GM19438 (cell line): ENCODE measurements around the gene SYTL2.
"Not testable (repeated sequence)": the region's sequence is repeated elsewhere in the genome, so short reads cannot be mapped to it uniquely, and the experiment has no call there.

ENCODE experiments used
- ATAC-seq: cut with Tn5 transposase; IDR thresholded peaks from one replicate; pipeline ENCODE4 v1.9.1; 2021; ENCODE audit warnings: low read depth; ENCODE audit not compliant: unreplicated experiment

Gene SYTL2

DNA sequence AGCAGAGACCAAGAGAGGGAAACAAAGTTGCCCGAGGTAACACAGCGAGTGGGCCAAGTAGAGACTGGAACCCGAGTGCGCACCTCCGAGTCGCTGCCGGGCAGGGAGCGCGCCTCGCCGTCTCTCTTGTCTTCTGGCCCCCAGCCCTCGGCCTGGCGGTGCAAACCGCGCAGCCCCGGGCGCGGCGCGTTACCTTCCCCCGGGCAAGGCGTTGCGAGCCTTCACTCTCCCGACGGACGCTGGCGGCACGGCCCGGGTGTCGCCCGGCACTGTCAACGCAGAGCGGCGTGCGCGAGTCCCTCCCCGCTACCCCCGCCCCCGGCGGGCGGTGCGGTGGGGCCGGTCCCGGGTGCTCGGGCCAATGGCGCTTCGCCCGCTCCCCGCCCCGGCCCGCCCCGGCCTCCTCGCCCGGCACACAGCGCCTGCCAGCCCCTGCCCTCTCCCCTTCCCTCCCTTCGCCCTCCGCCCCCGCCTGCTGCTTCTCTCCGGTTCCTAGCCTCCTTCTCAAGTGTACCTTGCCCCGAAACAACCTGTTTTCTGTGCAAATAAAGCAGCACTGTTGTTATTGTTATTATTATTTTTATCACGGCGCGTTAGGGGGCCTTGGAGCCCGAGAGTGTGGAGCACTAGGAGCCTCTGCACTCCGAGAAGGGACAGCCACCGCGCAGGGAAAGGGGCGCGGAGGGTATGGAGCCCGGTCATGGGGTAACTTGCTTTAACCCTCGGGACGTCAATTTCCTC lies at the start of gene SYTL2:
TSS of gene SYTL2 (minus strand) at position 271 of the 741 bp plus-strand sequence. CDS start 53,416 bp downstream, outside the sequence.
- peak; percentile 83 for ATAC-seq

- ATAC-seq: not testable (repeated sequence)
These were observed 48.6 kb upstream of the SYTL2 start for GRCh38 chr11:85859541-85859940.

GRCh38 chr11:85857098-85857497 lies 46.2 kb upstream of the SYTL2 start:
- ATAC-seq: no peak

DNA sequence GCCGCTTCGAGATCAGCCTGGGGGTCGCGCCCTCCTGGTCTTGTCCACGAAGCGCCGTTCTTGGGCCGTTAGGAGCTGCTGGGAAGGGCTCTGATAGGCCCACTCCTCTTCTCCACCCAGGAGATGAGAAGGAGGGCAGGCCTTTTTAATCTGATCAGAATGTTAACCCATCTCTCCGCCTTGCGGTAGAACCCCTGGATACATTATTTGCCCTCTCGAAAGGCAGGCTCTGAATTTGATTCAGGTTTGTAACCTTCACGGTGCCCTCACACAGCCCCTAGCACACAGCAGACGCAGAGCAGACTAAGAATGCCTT lies 44.4 kb upstream of the SYTL2 start, which contains the start of gene CCDC83:
TSS of gene CCDC83 (plus strand) at position 43 of the 316 bp plus-strand sequence. CDS start 9,741 bp downstream, outside the sequence.
- no peak for ATAC-seq

DNA sequence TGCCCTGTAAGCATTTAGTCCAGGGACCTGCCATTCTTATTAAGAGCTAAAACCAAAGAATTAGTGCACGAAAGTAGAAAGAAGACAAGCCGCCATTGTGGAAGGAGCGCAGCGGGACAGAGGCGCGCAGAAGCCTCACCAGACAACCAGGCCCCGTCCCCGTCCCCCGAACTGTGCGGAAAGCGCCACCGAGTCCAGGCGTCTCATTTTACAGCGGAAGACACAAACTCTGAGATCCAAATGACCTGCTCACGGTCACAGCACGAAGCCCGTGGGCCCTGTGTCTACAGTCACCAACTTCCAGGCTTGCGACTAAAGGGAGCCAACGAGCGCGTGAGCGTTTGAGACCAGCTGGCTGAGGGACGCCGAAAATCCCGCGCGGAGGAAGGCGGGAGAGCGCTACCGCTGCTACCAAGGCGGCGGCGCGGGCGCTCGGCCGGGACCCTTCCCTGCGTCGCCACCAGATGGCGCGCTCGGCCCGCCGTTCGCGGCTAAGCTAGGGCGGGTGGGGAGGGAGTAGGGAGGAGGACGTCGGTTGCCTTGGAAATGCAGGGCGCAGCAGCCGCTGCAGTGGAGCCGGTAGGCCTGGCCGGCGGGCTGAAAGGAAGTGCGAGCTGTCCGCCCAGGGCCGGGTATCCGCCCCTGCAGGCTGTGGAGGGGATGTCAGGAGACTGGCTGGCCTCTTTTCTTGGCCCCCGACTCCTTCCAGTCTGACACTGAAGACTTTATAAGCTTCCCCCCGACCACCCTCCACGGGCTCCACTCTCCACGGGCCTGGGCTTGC lies 43.8 kb upstream of the SYTL2 start:
- peak; percentile 100 for ATAC-seq

DNA sequence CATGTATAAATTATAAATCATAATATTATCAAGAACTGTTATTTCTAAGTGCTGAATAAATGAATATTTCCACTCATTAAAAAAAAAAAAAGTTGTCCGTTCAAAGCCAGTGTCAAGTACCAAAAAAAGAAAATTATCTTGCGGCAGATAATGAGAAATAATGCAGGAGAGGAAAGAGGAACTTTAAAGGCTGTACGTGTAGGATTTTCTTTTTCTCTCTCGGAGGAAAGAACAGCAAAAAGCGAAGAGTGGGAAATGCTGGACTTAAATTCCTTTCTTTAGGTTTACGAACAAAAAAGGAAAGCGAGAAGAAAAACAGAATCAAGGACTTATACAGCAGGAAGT lies 43.2 kb upstream of the SYTL2 start:
- ATAC-seq: no peak

DNA sequence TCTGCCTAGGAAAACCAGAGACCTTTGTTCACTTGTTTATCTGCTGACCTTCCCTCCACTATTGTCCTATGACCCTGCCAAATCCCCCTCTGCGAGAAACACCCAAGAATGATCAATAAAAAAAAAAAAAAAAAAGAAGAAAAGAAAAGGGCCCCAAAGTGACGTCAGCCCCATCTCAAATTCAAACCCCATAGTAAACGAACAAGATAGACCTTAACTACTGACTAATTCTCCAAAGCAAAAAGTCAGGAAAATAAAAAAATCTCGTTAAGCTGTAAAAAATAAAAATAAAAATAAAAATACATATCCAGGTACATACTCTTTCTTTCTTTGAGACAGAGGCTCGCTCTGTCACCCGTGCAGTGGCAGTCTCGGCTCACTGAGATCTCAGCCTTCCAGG lies 42.6 kb upstream of the SYTL2 start:
- ATAC-seq: not testable (repeated sequence)

GRCh38 chr11:85852754-85853153 lies 41.8 kb upstream of the SYTL2 start:
- not testable (repeated sequence) for ATAC-seq

DNA sequence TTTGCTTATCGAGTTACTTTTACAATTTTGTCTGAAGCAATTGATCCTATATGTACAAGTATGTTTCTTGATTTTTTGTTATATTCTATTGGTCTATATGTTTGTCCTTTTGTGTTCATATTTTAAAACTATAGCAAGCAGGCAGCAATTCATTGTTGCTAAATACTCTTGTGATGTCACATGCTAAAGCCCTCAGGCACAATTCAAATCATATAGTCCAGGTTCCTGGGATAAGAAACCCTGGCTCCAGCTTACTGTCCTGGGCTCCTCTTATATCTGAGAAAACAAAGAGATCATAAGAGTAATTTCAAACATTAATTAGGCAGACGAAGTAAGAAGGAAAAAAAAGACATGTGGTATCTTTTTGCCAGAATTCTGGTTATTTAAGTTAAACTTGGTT lies 37.6 kb upstream of the SYTL2 start:
- no peak for ATAC-seq

GRCh38 chr11:85848006-85848405 lies 37.1 kb upstream of the SYTL2 start:
- no peak for ATAC-seq

GRCh38 chr11:85847436-85847835 lies 36.5 kb upstream of the SYTL2 start:
- ATAC-seq: no peak

GRCh38 chr11:85845124-85845631 lies 34.2 kb upstream of the SYTL2 start:
- ATAC-seq: no peak

- no peak for ATAC-seq
These were observed 33.6 kb upstream of the SYTL2 start for GRCh38 chr11:85844439-85845123.

DNA sequence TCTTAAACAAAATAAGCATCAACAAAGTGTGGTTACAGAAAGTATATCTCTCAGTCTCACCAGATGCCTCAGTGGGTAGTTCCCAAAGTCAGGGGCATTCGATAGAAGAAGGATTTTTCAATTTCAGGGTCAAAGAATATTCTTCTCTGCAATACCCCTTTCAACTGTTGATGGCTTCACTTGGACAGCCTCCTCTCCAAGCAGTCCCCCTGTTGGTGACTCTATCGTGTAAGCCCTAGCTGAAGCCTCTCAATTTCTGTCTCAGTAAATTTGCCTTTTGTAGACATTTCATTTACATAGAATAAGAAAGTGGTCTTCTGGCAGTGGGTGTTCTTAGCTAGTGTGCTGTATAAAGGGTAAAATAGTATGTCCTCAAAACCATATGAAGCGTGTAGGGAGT lies 33.0 kb upstream of the SYTL2 start:
- no peak for ATAC-seq

DNA sequence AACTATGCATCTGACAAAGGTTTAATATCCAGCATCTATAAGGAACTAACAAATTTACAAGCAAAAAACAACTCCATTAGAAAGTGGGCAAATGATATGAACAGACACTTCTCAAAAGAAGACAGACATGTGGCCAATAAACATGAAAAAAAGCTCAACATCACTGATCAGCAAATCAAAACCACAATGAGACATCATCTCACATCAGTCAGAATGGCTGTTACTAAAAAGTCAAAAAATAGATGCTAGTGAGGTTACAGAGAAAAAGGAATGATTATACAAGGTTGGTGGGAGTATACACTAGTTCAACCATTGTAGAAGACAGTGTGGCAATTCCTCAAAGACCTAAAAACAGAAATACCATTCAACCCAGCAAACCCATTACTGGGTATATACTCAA lies 30.0 kb upstream of the SYTL2 start:
- not testable (repeated sequence) for ATAC-seq

GRCh38 chr11:85835729-85836128 lies 24.8 kb upstream of the SYTL2 start:
- ATAC-seq: no peak

GRCh38 chr11:85835263-85835662 lies 24.3 kb upstream of the SYTL2 start:
- no peak for ATAC-seq

GRCh38 chr11:85831050-85831449 lies 20.1 kb upstream of the SYTL2 start:
- no peak for ATAC-seq

DNA sequence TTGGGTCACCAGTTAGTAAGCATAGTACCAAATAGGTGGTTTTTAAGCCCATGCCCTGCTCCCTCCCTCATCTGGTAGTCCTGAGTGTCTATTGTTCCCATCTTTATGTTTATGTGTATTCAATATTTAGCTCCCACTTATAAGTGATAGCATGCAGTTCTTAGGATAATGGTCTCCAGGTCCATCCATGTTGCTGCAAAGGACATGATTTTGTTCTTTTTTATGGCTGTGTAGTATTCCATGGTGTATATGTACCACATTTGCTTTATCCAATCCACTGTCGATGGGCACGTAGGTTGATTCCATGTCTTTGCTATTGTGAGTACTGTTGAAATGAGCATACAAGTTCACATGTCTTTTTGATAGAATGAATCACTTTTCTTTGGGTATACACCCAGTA lies 18.2 kb upstream of the SYTL2 start:
- ATAC-seq: no peak

- ATAC-seq: no peak
These were observed 17.7 kb upstream of the SYTL2 start for GRCh38 chr11:85828640-85828978.
